ENCODE data around the gene HGF. TPM values are rescaled to one million over a fixed set of nuclear protein-coding genes. Genes with fewer than 3 reads are reported as not detected.
"Not testable (repeated sequence)": the region's sequence is repeated elsewhere in the genome, so short reads cannot be mapped to it uniquely, and the experiment has no call there.

Gene HGF
- total RNA-seq, 2 experiments from 2014 or later = not detected

- intact Hi-C loops (cut with micrococcal nuclease; ENCODE audit: unreplicated experiment) = no loop called here
These were observed 33.8 kb downstream of the HGF start for GRCh38 chr7:81736091-81736490.

GRCh38 chr7:81725812-81726127, 44.1 kb downstream of the HGF start:
- Histone ChIP-seq H3K79me2 (ENCODE audit: insufficient read depth, low read depth, low read length) (no peaks in the 10 kb centered on the region), H4K20me1 (ENCODE audit: insufficient read depth, low read length) (no peaks in the 10 kb centered on the region), H3K4me2 (ENCODE audit: low read length) (no peak overlapping the region), H3K4me3 (ENCODE audit: low read depth, low read length, poor library complexity, severe bottlenecking) (no peak overlapping the region), H3K27ac (ENCODE audit: low read depth, low read length, poor library complexity, severe bottlenecking) (no peak overlapping the region), H3K9me3 (ENCODE audit: low read length) (no peaks in the 10 kb centered on the region), H3K4me1 (ENCODE audit: insufficient read depth, low read length, poor library complexity, severe bottlenecking) (no peaks in the 10 kb centered on the region), H3K36me3 (ENCODE audit: insufficient read depth, low read length) (no peaks in the 10 kb centered on the region), H2AFZ (ENCODE audit: low read length) (no peak overlapping the region), H3K9me2 (ENCODE audit: insufficient read depth, low read length) (no peaks in the 10 kb centered on the region)
- intact Hi-C loops (cut with micrococcal nuclease; ENCODE audit: unreplicated experiment) = no loop called here
- CTCF ChIA-PET (ENCODE audit: unreplicated experiment) = no interaction called here
- TF ChIP-seq EZH2phosphoT487 (IDR thresholded peaks at IDR 0.05; ENCODE audit: borderline replicate concordance, low read depth, low read length) = no peak
- no peak for TF ChIP-seq CTCF (conservative IDR thresholded peaks at IDR 0.05; ENCODE audit: low read length)
- no peak for DNase-seq (ENCODE audit: low spot score)
- POLR2A ChIA-PET = no interaction called here
- BruUV-seq (replicated peaks) = no TSS peak

More at GRCh38 chr7:81736091-81736490, 33.8 kb downstream of the HGF start:
- TF ChIP-seq CTCF (conservative IDR thresholded peaks at IDR 0.05; ENCODE audit: low read length) = no peak
- TF ChIP-seq EZH2phosphoT487 (IDR thresholded peaks at IDR 0.05; ENCODE audit: borderline replicate concordance, low read depth, low read length) = no peak
- no peaks in the 10 kb centered on the region for H3K9me3 ChIP-seq (ENCODE audit: low read length)
- no peak overlapping the region for H3K4me3 ChIP-seq (ENCODE audit: low read depth, low read length, poor library complexity, severe bottlenecking)
- no peak overlapping the region for H2AFZ ChIP-seq (ENCODE audit: low read length)
- BruUV-seq (replicated peaks) = no TSS peak
- no peaks in the 10 kb centered on the region for H3K4me1 ChIP-seq (ENCODE audit: insufficient read depth, low read length, poor library complexity, severe bottlenecking)
- H3K27ac ChIP-seq (ENCODE audit: low read depth, low read length, poor library complexity, severe bottlenecking) = no peak overlapping the region
- H3K9me2 ChIP-seq (ENCODE audit: insufficient read depth, low read length) = no peaks in the 10 kb centered on the region
- POLR2A ChIA-PET = no interaction called here
- no peak for DNase-seq (ENCODE audit: low spot score)
- CTCF ChIA-PET (ENCODE audit: unreplicated experiment) = no interaction called here
- H3K79me2 ChIP-seq (ENCODE audit: insufficient read depth, low read depth, low read length) = no peaks in the 10 kb centered on the region
- no peaks in the 10 kb centered on the region for H4K20me1 ChIP-seq (ENCODE audit: insufficient read depth, low read length)
- no peaks in the 10 kb centered on the region for H3K36me3 ChIP-seq (ENCODE audit: insufficient read depth, low read length)
- no peak overlapping the region for H3K4me2 ChIP-seq (ENCODE audit: low read length)

- Histone ChIP-seq H3K9me2 (ENCODE audit: insufficient read depth, low read length) (no peaks in the 10 kb centered on the region), H4K20me1 (ENCODE audit: insufficient read depth, low read length) (no peaks in the 10 kb centered on the region)
- POLR2A ChIA-PET = no interaction called here
These were observed 44.6 kb downstream of the HGF start for GRCh38 chr7:81725003-81725811.

GRCh38 chr7:81722250-81722649, 47.6 kb downstream of the HGF start:
- CTCF ChIA-PET (ENCODE audit: unreplicated experiment); H3K27ac ChIP-seq (ENCODE audit: low read depth, low read length, poor library complexity, severe bottlenecking); H2AFZ ChIP-seq (ENCODE audit: low read length); H3K79me2 ChIP-seq (ENCODE audit: insufficient read depth, low read depth, low read length); H3K9me2 ChIP-seq (ENCODE audit: insufficient read depth, low read length); DNase-seq (ENCODE audit: low spot score); H3K4me3 ChIP-seq (ENCODE audit: low read depth, low read length, poor library complexity, severe bottlenecking); intact Hi-C loops (cut with micrococcal nuclease; ENCODE audit: unreplicated experiment); H4K20me1 ChIP-seq (ENCODE audit: insufficient read depth, low read length); H3K4me2 ChIP-seq (ENCODE audit: low read length); BruUV-seq (replicated peaks); H3K4me1 ChIP-seq (ENCODE audit: insufficient read depth, low read length, poor library complexity, severe bottlenecking); H3K9me3 ChIP-seq (ENCODE audit: low read length); H3K36me3 ChIP-seq (ENCODE audit: insufficient read depth, low read length): not testable (repeated sequence)
- POLR2A ChIA-PET = interaction anchor here (0.7 kb wide), 1 partner anchor 69 kb away, joined by 8 read pairs; no protein-coding TSS in a partner anchor

More at GRCh38 chr7:81725003-81725811, 44.6 kb downstream of the HGF start:
- no peak for DNase-seq (ENCODE audit: low spot score)
- CTCF ChIA-PET (ENCODE audit: unreplicated experiment) = no interaction called here
- TF ChIP-seq CTCF (conservative IDR thresholded peaks at IDR 0.05; ENCODE audit: low read length) (no peak), EZH2phosphoT487 (IDR thresholded peaks at IDR 0.05; ENCODE audit: borderline replicate concordance, low read depth, low read length) (no peak)
- Histone ChIP-seq H3K9me3 (ENCODE audit: low read length) (no peaks in the 10 kb centered on the region), H3K79me2 (ENCODE audit: insufficient read depth, low read depth, low read length) (no peaks in the 10 kb centered on the region), H3K36me3 (ENCODE audit: insufficient read depth, low read length) (no peaks in the 10 kb centered on the region), H3K4me1 (ENCODE audit: insufficient read depth, low read length, poor library complexity, severe bottlenecking) (no peaks in the 10 kb centered on the region), H3K4me3 (ENCODE audit: low read depth, low read length, poor library complexity, severe bottlenecking) (no peak overlapping the region), H2AFZ (ENCODE audit: low read length) (no peak overlapping the region), H3K27ac (ENCODE audit: low read depth, low read length, poor library complexity, severe bottlenecking) (no peak overlapping the region), H3K4me2 (ENCODE audit: low read length) (no peak overlapping the region)
- no TSS peak for BruUV-seq (replicated peaks)
- intact Hi-C loops (cut with micrococcal nuclease; ENCODE audit: unreplicated experiment) = no loop called here
